ENCODE results near the gene UBR3. TPM values are rescaled to one million over a fixed set of nuclear protein-coding genes. Genes with fewer than 3 reads are reported as not detected.

The UBR3 gene
- total RNA-seq, 1 donor from 2014 or later, result 67.8 TPM

DNA sequence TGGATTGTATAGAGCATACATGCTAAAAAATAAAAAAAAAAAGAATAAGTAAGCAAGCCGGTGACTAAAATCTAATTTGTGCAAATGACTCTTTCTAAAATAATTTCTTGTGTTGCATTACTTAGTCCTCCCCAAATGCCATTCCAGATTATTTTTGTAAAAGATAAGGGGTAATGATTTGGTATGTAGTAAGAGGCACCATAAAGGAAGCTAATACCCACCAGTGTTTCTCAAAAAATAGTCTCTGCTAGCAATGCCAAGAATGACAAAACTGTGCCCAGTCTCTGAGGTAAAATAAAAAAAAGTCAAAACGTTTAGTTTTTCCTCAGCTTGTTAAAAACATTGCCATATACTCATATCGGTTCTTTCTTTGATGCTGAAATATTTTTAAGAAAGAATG lies 5.2 kb upstream of the UBR3 start:
- H3K4me3 ChIP-seq (ENCODE audit: low read length in 3 of 3), result peak overlapping the region in 1 of 3 donors; percentile 24
- H3K36me3 ChIP-seq (ENCODE audit: control insufficient read depth in 3 of 3, insufficient read depth in 3 of 3, low read length in 3 of 3), result peaks cover 3 to 20% (median 15%) of the 10 kb centered on the region in 3 donors
- H3K4me1 ChIP-seq (ENCODE audit: control insufficient read depth in 3 of 3, insufficient read depth in 3 of 3, low read length in 3 of 3), result peaks cover 21 to 26% (median 22%) of the 10 kb centered on the region in 3 donors
- H3K27me3 ChIP-seq (ENCODE audit: control insufficient read depth in 3 of 3, insufficient read depth in 3 of 3, low read length in 3 of 3), result no peaks in the 10 kb centered on the region
- no peak overlapping the region for H3K27ac ChIP-seq (ENCODE audit: low read depth, low read length)
- H3K9me3 ChIP-seq (ENCODE audit: control insufficient read depth in 3 of 3, low read length in 3 of 3), result no peaks in the 10 kb centered on the region
- peak overlapping the region in 1 of 3 donors; percentile 47 for H3K9ac ChIP-seq (ENCODE audit: low read depth in 1 of 3, low read length in 3 of 3)

DNA sequence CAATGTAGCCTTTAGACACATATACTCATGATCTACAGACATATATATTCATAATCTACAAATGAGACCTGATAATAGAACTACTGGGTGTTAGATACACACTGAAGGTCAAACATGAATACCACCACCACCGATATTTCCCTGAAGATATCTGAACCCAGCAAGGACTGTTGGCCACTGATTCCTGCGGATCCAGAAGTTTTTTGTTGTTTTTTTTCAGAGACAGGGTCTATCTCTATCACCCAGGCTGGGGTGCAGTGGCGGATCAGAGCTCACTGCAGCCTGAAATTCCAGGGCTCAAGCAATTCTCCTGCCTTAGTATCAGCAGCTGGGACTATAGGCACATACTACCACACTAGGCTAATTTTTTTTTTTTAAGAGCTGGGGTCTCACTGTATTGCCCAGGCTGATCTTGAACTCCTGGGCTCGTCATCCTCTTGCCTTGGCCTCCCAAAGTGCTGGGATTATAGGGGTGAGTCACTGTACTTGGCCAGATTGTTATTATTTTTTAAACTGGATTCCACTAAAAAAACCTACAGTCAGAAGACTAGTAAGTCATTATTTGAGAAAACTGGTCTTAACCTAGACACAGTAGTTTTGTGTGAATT lies 4.4 kb upstream of the UBR3 start:
- peak overlapping the region in 2 of 3 donors; percentile 24 to 41 for H3K4me3 ChIP-seq (ENCODE audit: low read length in 3 of 3)
- H3K9me3 ChIP-seq (ENCODE audit: control insufficient read depth in 3 of 3, low read length in 3 of 3), result no peaks in the 10 kb centered on the region
- H3K9ac ChIP-seq (ENCODE audit: low read depth in 1 of 3, low read length in 3 of 3), result peak overlapping the region; percentile 41 to 60 (median 47)
- peaks cover 3 to 18% (median 14%) of the 10 kb centered on the region in 3 donors for H3K36me3 ChIP-seq (ENCODE audit: control insufficient read depth in 3 of 3, insufficient read depth in 3 of 3, low read length in 3 of 3)
- no peaks in the 10 kb centered on the region for H3K27me3 ChIP-seq (ENCODE audit: control insufficient read depth in 3 of 3, insufficient read depth in 3 of 3, low read length in 3 of 3)
- peak overlapping the region; percentile 88 for H3K27ac ChIP-seq (ENCODE audit: low read depth, low read length)
- H3K4me1 ChIP-seq (ENCODE audit: control insufficient read depth in 3 of 3, insufficient read depth in 3 of 3, low read length in 3 of 3), result peaks cover 21 to 24% (median 22%) of the 10 kb centered on the region in 3 donors

DNA sequence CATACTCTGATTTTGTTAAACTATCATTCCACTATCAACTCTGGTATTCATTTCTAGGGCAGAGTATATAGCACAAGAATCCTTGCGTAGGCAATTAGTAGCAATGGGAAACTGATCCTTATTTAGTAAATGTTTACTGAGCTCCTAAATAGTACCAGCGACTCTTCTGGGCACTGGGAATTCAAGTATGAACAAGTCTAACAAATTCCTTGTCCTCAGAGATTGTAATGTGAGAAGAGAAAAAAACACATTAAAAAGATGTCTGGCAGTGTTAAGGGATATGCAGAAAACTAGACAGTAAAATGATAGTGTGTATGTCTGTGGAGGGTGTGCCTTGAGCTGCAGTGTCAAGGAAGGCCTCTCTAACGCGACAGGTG lies 3.3 kb upstream of the UBR3 start:
- Histone ChIP-seq H3K9ac (ENCODE audit: low read depth in 1 of 3, low read length in 3 of 3) (peak overlapping the region; percentile 82 to 92 (median 91)), H3K27me3 (ENCODE audit: control insufficient read depth in 3 of 3, insufficient read depth in 3 of 3, low read length in 3 of 3) (no peaks in the 10 kb centered on the region), H3K4me1 (ENCODE audit: control insufficient read depth in 3 of 3, insufficient read depth in 3 of 3, low read length in 3 of 3) (peaks cover 24 to 33% (median 28%) of the 10 kb centered on the region in 3 donors), H3K9me3 (ENCODE audit: control insufficient read depth in 3 of 3, low read length in 3 of 3) (no peaks in the 10 kb centered on the region), H3K27ac (ENCODE audit: low read depth, low read length) (peak overlapping the region; percentile 88), H3K36me3 (ENCODE audit: control insufficient read depth in 3 of 3, insufficient read depth in 3 of 3, low read length in 3 of 3) (peaks cover 3 to 11% (median 5%) of the 10 kb centered on the region in 3 donors), H3K4me3 (ENCODE audit: low read length in 3 of 3) (peak overlapping the region; percentile 82 to 90 (median 90))

DNA sequence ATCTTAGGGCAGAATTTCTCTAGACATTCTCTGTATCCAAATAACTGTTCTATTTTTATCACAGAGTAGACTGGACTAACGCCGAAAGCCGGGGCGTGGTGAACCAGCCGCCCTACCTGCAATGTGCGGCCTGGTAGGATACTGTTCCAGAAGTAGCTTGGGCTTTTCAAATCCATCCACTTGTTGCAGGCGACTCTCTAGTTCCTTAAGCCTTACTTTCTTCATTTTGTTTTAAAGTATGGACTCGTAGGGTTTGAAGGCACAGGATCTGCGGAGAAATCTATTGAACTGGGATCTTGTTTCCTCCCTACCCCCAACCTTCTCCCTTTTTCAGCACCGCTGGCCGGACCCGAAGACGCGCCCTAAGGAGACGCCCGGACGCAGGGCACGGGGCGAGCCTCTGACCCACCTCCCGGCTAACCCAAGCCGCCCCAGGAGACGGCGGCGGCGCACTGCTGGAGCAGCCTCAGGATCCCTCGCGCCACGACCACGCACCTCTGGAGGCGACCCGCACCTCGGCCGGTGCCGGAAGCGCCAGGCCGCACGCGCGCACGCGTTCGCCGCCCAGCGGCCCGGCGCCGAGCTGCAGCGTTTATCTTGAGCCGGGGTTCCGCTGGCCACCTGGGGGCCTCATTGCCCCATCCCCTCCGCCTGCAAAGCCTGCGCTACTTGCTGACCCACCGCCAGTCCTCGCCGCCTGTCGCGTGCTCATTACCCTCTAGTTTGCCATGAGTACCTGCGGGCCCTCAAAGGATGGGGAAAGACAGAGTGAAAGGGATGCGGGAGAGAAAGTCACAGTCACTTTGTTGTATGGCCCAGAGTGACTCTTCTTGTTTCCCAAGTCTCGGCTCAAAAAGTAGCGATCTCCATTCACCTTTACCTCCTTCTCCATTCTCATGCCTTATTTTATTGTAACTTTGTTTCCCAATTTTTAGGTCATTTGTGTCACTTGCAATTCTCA lies 2.6 kb upstream of the UBR3 start, which contains the start of gene METTL5:
TSS of gene METTL5 (minus strand) at position 533 of the 961 bp plus-strand sequence. CDS start at position 225, 308 bp downstream.
- Histone ChIP-seq H3K9ac (ENCODE audit: low read depth in 1 of 3, low read length in 3 of 3) (peak within 1 kb of the TSS; percentile 82 to 92 (median 91)), H3K4me3 (ENCODE audit: low read length in 3 of 3) (peak within 1 kb of the TSS; percentile 82 to 90 (median 90)), H3K27me3 (ENCODE audit: control insufficient read depth in 3 of 3, insufficient read depth in 3 of 3, low read length in 3 of 3) (no peaks in the 10 kb centered on the region), H3K4me1 (ENCODE audit: control insufficient read depth in 3 of 3, insufficient read depth in 3 of 3, low read length in 3 of 3) (peaks cover 26 to 36% (median 30%) of the 10 kb centered on the region in 3 donors), H3K9me3 (ENCODE audit: control insufficient read depth in 3 of 3, low read length in 3 of 3) (no peaks in the 10 kb centered on the region), H3K36me3 (ENCODE audit: control insufficient read depth in 3 of 3, insufficient read depth in 3 of 3, low read length in 3 of 3) (peaks cover 2 to 5% (median 3%) of the 10 kb centered on the region in 3 donors), H3K27ac (ENCODE audit: low read depth, low read length) (peak within 1 kb of the TSS; percentile 88)

DNA sequence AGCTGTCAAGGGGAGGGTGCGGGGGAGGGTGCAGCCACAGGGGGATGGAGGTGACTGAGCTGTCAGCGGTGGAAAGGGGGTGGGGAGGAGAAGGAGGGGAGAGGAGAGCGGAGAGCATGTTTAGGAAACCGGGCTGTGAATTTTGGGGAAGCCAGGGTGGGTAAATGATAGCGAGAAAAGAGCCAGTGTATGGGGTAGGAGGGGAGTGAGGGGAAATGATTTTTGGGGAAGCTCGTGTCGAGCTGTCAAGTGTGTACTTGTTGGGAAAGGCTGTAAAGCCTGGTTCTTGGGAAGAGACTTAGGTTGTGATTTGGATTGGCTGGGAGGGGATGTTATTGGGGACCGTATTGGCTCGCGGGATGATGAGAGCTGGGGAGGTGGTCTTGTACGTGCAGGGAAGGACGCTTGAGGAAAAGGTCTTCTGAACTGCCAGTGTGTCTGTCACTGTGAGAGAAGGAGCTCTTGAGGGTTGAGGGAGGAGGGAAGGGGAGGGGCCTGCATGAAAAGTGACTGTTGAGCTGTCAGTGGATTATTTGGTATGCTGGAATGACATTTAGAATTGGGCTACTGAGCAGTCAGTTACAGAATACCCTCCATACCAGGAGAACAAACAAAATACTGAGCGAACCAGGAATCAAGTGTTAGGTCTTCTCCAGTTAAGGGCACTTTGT lies 1.0 kb downstream of the UBR3 start:
- Histone ChIP-seq H3K4me3 (ENCODE audit: low read length in 3 of 3) (peak overlapping the region; percentile 89 to 97 (median 92)), H3K36me3 (ENCODE audit: control insufficient read depth in 3 of 3, insufficient read depth in 3 of 3, low read length in 3 of 3) (peaks cover 0 to 1% (median 0%) of the 10 kb centered on the region in 3 donors), H3K4me1 (ENCODE audit: control insufficient read depth in 3 of 3, insufficient read depth in 3 of 3, low read length in 3 of 3) (peaks cover 29 to 44% (median 39%) of the 10 kb centered on the region in 3 donors), H3K9ac (ENCODE audit: low read depth in 1 of 3, low read length in 3 of 3) (peak overlapping the region; percentile 89 to 97 (median 91)), H3K9me3 (ENCODE audit: control insufficient read depth in 3 of 3, low read length in 3 of 3) (no peaks in the 10 kb centered on the region), H3K27ac (ENCODE audit: low read depth, low read length) (peak overlapping the region; percentile 92), H3K27me3 (ENCODE audit: control insufficient read depth in 3 of 3, insufficient read depth in 3 of 3, low read length in 3 of 3) (no peaks in the 10 kb centered on the region)

DNA sequence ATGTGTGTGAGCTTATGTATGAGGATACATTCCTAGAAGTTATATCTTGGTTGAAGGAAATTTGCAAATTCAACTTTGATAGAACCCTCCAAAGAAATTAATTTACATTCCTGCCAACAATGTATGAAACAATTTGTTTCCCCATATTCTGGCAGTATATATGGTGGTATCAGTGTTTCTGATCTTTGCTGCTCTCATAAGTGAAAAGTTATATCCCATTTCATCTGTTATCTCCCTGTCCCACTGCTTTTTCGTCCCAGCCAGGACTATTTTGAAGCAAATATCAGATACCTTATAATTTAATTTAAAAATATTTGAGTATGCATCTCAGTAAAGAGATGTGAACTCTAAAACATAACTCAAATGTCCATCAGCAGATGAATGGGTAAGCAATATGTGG lies 7.1 kb downstream of the UBR3 start:
- Histone ChIP-seq H3K4me3 (ENCODE audit: low read length in 3 of 3) (no peak overlapping the region), H3K36me3 (ENCODE audit: control insufficient read depth in 3 of 3, insufficient read depth in 3 of 3, low read length in 3 of 3) (peaks cover 0 to 1% (median 0%) of the 10 kb centered on the region in 3 donors), H3K9ac (ENCODE audit: low read depth in 1 of 3, low read length in 3 of 3) (no peak overlapping the region), H3K27me3 (ENCODE audit: control insufficient read depth in 3 of 3, insufficient read depth in 3 of 3, low read length in 3 of 3) (no peaks in the 10 kb centered on the region), H3K4me1 (ENCODE audit: control insufficient read depth in 3 of 3, insufficient read depth in 3 of 3, low read length in 3 of 3) (peaks cover 28 to 48% (median 32%) of the 10 kb centered on the region in 3 donors), H3K27ac (ENCODE audit: low read depth, low read length) (no peak overlapping the region), H3K9me3 (ENCODE audit: control insufficient read depth in 3 of 3, low read length in 3 of 3) (no peaks in the 10 kb centered on the region)

DNA sequence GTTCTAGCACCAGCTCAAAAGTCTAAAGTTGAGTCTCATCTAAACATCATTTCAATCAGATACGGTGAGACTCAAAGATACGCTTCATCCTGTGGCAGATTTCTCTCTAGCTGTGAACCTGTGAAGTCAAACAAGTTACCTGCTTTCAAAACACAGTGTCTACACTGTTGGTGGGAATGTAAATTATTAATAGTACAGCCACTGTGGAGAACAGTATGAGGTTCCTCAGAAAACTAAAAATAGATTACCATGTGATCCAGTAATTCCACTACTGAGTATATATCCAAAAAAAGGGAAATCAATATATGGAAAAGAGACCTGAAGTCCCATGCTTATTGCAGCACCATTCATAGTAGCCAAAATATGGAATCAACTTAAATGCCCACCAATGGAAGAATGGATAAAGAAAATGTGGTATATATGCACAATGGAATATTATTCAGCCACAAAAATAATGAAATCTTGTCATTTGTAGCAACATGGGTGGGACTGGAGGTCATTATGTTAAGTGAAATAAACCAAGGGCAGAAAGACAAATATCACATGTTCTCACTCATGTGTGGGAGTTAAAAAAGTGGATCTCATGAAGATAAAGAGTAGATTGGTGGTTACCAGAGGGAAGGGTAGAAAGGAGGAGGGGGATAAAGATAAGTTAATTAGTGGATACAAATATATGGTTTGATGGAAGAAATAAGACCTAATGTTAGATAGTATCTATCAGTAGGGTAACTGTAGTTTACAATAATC lies 11.7 kb downstream of the UBR3 start:
- peak overlapping the region; percentile 4 to 25 (median 14) for H3K4me3 ChIP-seq (ENCODE audit: low read length in 3 of 3)

DNA sequence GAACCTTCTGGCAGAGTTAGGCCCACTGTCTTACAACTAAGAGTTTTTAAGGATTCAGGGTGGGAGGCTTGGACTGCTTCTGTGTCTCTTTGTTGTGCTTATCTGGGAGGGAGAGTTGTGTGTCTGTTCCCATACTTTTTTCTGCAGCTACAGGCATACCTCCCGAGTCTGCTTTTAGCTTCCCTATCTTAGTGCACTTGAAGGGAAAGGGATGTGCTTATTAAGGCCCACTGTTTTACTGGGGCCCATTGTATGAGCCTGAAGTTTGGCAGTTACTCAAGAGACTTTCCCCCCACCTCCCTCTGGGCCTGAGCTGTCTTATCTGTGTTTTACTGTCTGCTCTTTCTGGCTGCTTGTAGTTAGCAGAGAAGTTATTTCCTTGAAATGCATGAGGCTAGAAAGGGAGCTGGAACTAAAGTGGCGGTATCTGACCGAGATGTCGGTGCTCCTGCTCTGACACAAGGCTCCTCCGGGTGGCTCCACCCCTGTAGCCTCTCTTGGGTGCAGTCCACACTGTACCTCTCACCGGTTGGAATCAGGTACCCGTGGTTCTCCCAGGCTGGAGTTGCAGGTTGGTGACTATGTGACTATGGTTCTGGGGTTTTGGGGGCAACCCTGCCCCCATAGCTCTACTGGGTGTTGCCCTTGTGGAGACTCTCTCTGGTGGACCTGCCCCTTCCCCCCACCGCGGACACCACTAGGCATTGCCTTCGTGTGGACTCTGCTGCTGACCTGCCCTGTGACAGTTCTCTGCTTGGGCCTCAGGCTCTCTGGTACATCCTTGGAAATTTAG lies 12.9 kb downstream of the UBR3 start:
- peaks cover 24 to 39% (median 31%) of the 10 kb centered on the region in 3 donors for H3K4me1 ChIP-seq (ENCODE audit: control insufficient read depth in 3 of 3, insufficient read depth in 3 of 3, low read length in 3 of 3)
- peak overlapping the region in 1 of 3 donors; percentile 21 for H3K4me3 ChIP-seq (ENCODE audit: low read length in 3 of 3)
- H3K9ac ChIP-seq (ENCODE audit: low read depth in 1 of 3, low read length in 3 of 3), result peak overlapping the region in 1 of 3 donors; percentile 19
- peaks cover 0 to 6% (median 3%) of the 10 kb centered on the region in 3 donors for H3K36me3 ChIP-seq (ENCODE audit: control insufficient read depth in 3 of 3, insufficient read depth in 3 of 3, low read length in 3 of 3)
- H3K27me3 ChIP-seq (ENCODE audit: control insufficient read depth in 3 of 3, insufficient read depth in 3 of 3, low read length in 3 of 3), result no peaks in the 10 kb centered on the region
- H3K27ac ChIP-seq (ENCODE audit: low read depth, low read length), result peak overlapping the region; percentile 72
- H3K9me3 ChIP-seq (ENCODE audit: control insufficient read depth in 3 of 3, low read length in 3 of 3), result no peaks in the 10 kb centered on the region

More for the DNA sequence above, 11.7 kb downstream of the UBR3 start:
- Histone ChIP-seq H3K9me3 (ENCODE audit: control insufficient read depth in 3 of 3, low read length in 3 of 3) (no peaks in the 10 kb centered on the region), H3K36me3 (ENCODE audit: control insufficient read depth in 3 of 3, insufficient read depth in 3 of 3, low read length in 3 of 3) (peaks cover 0 to 6% (median 3%) of the 10 kb centered on the region in 3 donors), H3K27ac (ENCODE audit: low read depth, low read length) (peak overlapping the region; percentile 72), H3K9ac (ENCODE audit: low read depth in 1 of 3, low read length in 3 of 3) (peak overlapping the region; percentile 20 to 46 (median 21)), H3K27me3 (ENCODE audit: control insufficient read depth in 3 of 3, insufficient read depth in 3 of 3, low read length in 3 of 3) (no peaks in the 10 kb centered on the region), H3K4me1 (ENCODE audit: control insufficient read depth in 3 of 3, insufficient read depth in 3 of 3, low read length in 3 of 3) (peaks cover 24 to 44% (median 31%) of the 10 kb centered on the region in 3 donors)
